Trophoblast cell (in vitro differentiated cells and primary cell): ENCODE measurements around the gene TUBB2B.
"Not testable (repeated sequence)": the region's sequence is repeated elsewhere in the genome, so short reads cannot be mapped to it uniquely, and the experiment has no call there.

Experiments used
- DNase-seq, 2 donors: peaks; one replicate each; pipeline ENCODE4 v3.0.0-alpha.2; 2016
- H2AFZ ChIP-seq: 2 replicates; pipeline ENCODE4 v1.6.1; 2013; ENCODE audit warnings: low read length, moderate library complexity, mild to moderate bottlenecking; ENCODE audit not compliant: insufficient read depth, poor library complexity
- H2AK5ac ChIP-seq: 2 replicates; pipeline ENCODE4 v1.6.1; 2013; ENCODE audit warnings: mild to moderate bottlenecking, low read length
- H2BK120ac ChIP-seq: 2 replicates; pipeline ENCODE4 v1.6.1; 2013; ENCODE audit warnings: low read length, mild to moderate bottlenecking, moderate library complexity; ENCODE audit not compliant: insufficient read depth, poor library complexity
- H2BK12ac ChIP-seq: 2 replicates; pipeline ENCODE4 v1.6.1; 2013; ENCODE audit warnings: mild to moderate bottlenecking, low read length, moderate library complexity
- H2BK5ac ChIP-seq: 2 replicates; pipeline ENCODE4 v1.6.1; 2013; ENCODE audit warnings: low read length, low read depth, moderate library complexity, mild to moderate bottlenecking; ENCODE audit not compliant: poor library complexity
- H3K14ac ChIP-seq: 2 replicates; pipeline ENCODE4 v1.6.1; 2013; ENCODE audit warnings: mild to moderate bottlenecking, low read length
- H3K18ac ChIP-seq: 2 replicates; pipeline ENCODE4 v1.6.1; 2013; ENCODE audit warnings: mild to moderate bottlenecking, low read length
- H3K23ac ChIP-seq: 2 replicates; pipeline ENCODE4 v1.6.1; 2013; ENCODE audit warnings: low read length
- H3K27ac ChIP-seq: 2 replicates; pipeline ENCODE4 v1.5.1; 2013; ENCODE audit warnings: low read depth, mild to moderate bottlenecking, inconsistent platforms, low read length, moderate library complexity
- H3K27me3 ChIP-seq: 2 replicates; pipeline ENCODE4 v1.6.1; 2013; ENCODE audit warnings: inconsistent platforms, mild to moderate bottlenecking, low read length, moderate library complexity; ENCODE audit not compliant: insufficient read depth
- H3K36me3 ChIP-seq, 2 experiments: 1 replicate in 1 of 2; 2 replicates in 1 of 2; pipeline ENCODE4 v1.6.1; 2013; ENCODE audit warnings: low read length in 2 of 2, mild to moderate bottlenecking in 2 of 2, moderate library complexity in 1 of 2; ENCODE audit not compliant: insufficient read depth in 2 of 2, control insufficient read depth in 1 of 2
- H3K4ac ChIP-seq: 2 replicates; pipeline ENCODE4 v1.6.1; 2013; ENCODE audit warnings: low read depth, mild to moderate bottlenecking, low read length, moderate library complexity
- H3K4me1 ChIP-seq, 2 experiments: 1 replicate in 1 of 2; 2 replicates in 1 of 2; pipeline ENCODE4 v1.6.1; 2013; ENCODE audit warnings: low read length in 2 of 2, mild to moderate bottlenecking in 2 of 2, moderate library complexity in 1 of 2; ENCODE audit not compliant: insufficient read depth in 2 of 2, control insufficient read depth in 1 of 2
- H3K4me2 ChIP-seq: 2 replicates; pipeline ENCODE4 v1.6.1; 2013; ENCODE audit warnings: inconsistent platforms, mild to moderate bottlenecking, low read length, moderate library complexity
- H3K4me3 ChIP-seq: 2 replicates; pipeline ENCODE4 v1.5.1; 2013; ENCODE audit warnings: mild to moderate bottlenecking, low read depth, low read length, inconsistent platforms
- H3K79me1 ChIP-seq: one replicate; pipeline ENCODE4 v1.6.1; 2013; ENCODE audit warnings: low read length
- H3K79me2 ChIP-seq: 2 replicates; pipeline ENCODE4 v1.6.1; 2013; ENCODE audit warnings: low read length, mild to moderate bottlenecking; ENCODE audit not compliant: control insufficient read depth, insufficient read depth, poor library complexity
- H3K9ac ChIP-seq: 2 replicates; pipeline ENCODE4 v1.6.1; 2013; ENCODE audit warnings: mild to moderate bottlenecking, low read length
- H3K9me3 ChIP-seq: 2 replicates; pipeline ENCODE4 v1.6.1; 2013; ENCODE audit warnings: low read depth, mild to moderate bottlenecking, control low read depth, inconsistent platforms, low read length; ENCODE audit not compliant: insufficient read depth
- H4K12ac ChIP-seq: 2 replicates; pipeline ENCODE4 v1.6.1; 2013; ENCODE audit warnings: low read depth, mild to moderate bottlenecking, low read length, moderate library complexity
- H4K8ac ChIP-seq: 2 replicates; pipeline ENCODE4 v1.6.1; 2013; ENCODE audit warnings: low read depth, mild to moderate bottlenecking, low read length, moderate library complexity
- H4K91ac ChIP-seq: one replicate; pipeline ENCODE4 v1.6.1; 2013; ENCODE audit warnings: low read depth, mild to moderate bottlenecking, low read length, moderate library complexity
- WGBS: extraction: QIAGEN DNeasy Blood & Tissue Kit; methylation state at CpG from one replicate; pipeline ENCODE4 v1.1.7; 2013; ENCODE audit warnings: missing lambda C conversion rate; ENCODE audit not compliant: insufficient read length, insufficient coverage; ENCODE audit errors: extremely low coverage; 5-methylcytosine and 5-hydroxymethylcytosine counted together

Gene TUBB2B

GRCh38 chr6:3241745-3242144 lies 14.3 kb upstream of the TUBB2B start:
- H3K27me3 ChIP-seq, H2BK12ac ChIP-seq, H3K14ac ChIP-seq, H3K27ac ChIP-seq, H3K4me1 ChIP-seq, DNase-seq, H4K91ac ChIP-seq, H3K4me2 ChIP-seq, H4K12ac ChIP-seq, H3K4me3 ChIP-seq, H3K23ac ChIP-seq, H3K18ac ChIP-seq, H3K79me1 ChIP-seq, H3K9ac ChIP-seq, H4K8ac ChIP-seq, H2AK5ac ChIP-seq, H2AFZ ChIP-seq, H3K9me3 ChIP-seq, H3K4ac ChIP-seq, H2BK5ac ChIP-seq, H3K36me3 ChIP-seq, H3K79me2 ChIP-seq, H2BK120ac ChIP-seq: not testable (repeated sequence)
- no CpG with 5 or more reads among the region's 4 CpGs for WGBS

- Histone ChIP-seq H3K79me2 (no peaks in the 10 kb centered on the region), H3K27ac (no peak overlapping the region), H3K4me1 (no peaks in the 10 kb centered on the region), H3K9ac (no peak overlapping the region), H2BK5ac (no peak overlapping the region), H2AFZ (no peak overlapping the region), H3K23ac (no peak overlapping the region), H2AK5ac (no peak overlapping the region), H3K14ac (no peak overlapping the region), H3K27me3 (no peaks in the 10 kb centered on the region), H3K79me1 (no peaks in the 10 kb centered on the region), H3K4ac (no peak overlapping the region), H2BK120ac (no peak overlapping the region), H2BK12ac (no peak overlapping the region), H3K4me2 (no peak overlapping the region), H4K91ac (no peak overlapping the region), H3K9me3 (no peaks in the 10 kb centered on the region), H4K8ac (no peak overlapping the region), H3K18ac (no peak overlapping the region), H3K4me3 (no peak overlapping the region), H4K12ac (no peak overlapping the region), H3K36me3 (no peaks in the 10 kb centered on the region)
- no CpG with 5 or more reads among the region's 7 CpGs for WGBS
- DNase-seq, result no peak
Measured at GRCh38 chr6:3240595-3240994, 13.1 kb upstream of the TUBB2B start.

GRCh38 chr6:3239110-3239830 lies 11.8 kb upstream of the TUBB2B start:
- Histone ChIP-seq H3K9me3 (no peaks in the 10 kb centered on the region), H3K79me2 (no peaks in the 10 kb centered on the region), H3K14ac (no peak overlapping the region), H2BK120ac (no peak overlapping the region), H3K27me3 (no peaks in the 10 kb centered on the region), H3K4me3 (no peak overlapping the region), H4K91ac (no peak overlapping the region), H3K9ac (no peak overlapping the region), H2BK12ac (no peak overlapping the region), H3K18ac (no peak overlapping the region), H3K4ac (no peak overlapping the region), H3K4me1 (no peaks in the 10 kb centered on the region), H3K27ac (no peak overlapping the region), H3K79me1 (no peaks in the 10 kb centered on the region), H4K8ac (no peak overlapping the region), H2AFZ (no peak overlapping the region), H4K12ac (no peak overlapping the region), H2AK5ac (no peak overlapping the region), H3K36me3 (no peaks in the 10 kb centered on the region), H2BK5ac (no peak overlapping the region), H3K4me2 (no peak overlapping the region), H3K23ac (no peak overlapping the region)
- DNase-seq, result peak in 1 of 2 donors; percentile 52
- no CpG with 5 or more reads among the region's 13 CpGs for WGBS

DNA sequence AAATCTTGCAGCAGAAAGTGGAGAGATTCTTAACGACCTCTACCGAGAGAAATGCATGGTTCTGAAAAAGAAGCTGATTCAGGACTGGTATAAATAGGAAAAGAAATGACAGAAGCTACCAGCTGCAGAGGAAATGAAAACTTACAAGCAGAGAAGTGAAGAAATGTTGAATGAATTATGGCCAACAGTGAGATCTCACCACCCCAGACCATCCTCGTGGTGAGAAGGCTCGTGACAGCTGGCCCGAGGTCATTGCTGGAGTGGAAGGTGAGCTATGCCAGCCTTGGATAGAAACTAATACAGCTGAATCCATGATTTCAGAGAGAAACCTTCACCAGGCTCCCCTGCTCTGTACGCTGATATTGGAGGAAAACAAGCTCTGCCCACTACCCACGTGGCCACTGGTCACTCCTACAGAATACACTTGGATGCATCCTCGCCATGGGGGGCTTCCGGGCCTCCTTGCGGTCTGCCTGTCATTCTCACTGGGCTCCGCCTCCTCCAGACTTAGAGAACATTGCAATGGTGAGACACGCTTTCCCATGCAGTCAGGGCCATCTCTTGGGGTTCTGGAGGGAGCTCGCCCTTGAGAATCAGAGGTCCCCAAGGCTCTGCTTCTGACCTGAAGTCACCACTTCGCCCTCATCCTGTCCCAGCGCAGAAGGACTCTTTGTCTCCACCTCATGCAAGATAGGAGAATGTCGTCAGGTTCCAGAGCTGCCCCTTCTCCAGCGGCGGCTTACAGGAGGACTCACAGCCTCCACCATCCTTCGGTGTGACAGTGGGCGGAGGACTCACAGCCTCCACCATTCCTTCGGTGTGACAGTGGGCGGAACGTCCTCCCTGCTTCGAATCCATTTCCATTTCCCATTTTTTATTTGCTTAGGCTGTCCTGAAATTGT lies 10.6 kb upstream of the TUBB2B start:
- Histone ChIP-seq H3K14ac (no peak overlapping the region), H3K4me3 (no peak overlapping the region), H2BK5ac (no peak overlapping the region), H3K79me1 (no peaks in the 10 kb centered on the region), H3K27ac (no peak overlapping the region), H4K8ac (no peak overlapping the region), H2BK120ac (no peak overlapping the region), H3K18ac (no peak overlapping the region), H3K9ac (no peak overlapping the region), H3K27me3 (no peaks in the 10 kb centered on the region), H2AK5ac (no peak overlapping the region), H2AFZ (no peak overlapping the region), H4K12ac (no peak overlapping the region), H3K23ac (no peak overlapping the region), H2BK12ac (no peak overlapping the region), H3K4ac (no peak overlapping the region), H3K36me3 (no peaks in the 10 kb centered on the region), H3K9me3 (no peaks in the 10 kb centered on the region), H3K4me2 (no peak overlapping the region), H3K4me1 (peaks cover 2% of the 10 kb centered on the region in 2 experiments), H3K79me2 (no peaks in the 10 kb centered on the region), H4K91ac (no peak overlapping the region)
- peak in 1 of 2 donors; percentile 21 for DNase-seq
- no CpG with 5 or more reads among the region's 24 CpGs for WGBS
